Heart left ventricle (tissue), 16 donors: Measurements from ENCODE around the gene RPGRIP1L. TPM values are rescaled to one million over a fixed set of nuclear protein-coding genes. Genes with fewer than 3 reads are reported as not detected.
A peak's percentile ranks its signal among the peaks of the same experiment; 100 is the strongest.

ENCODE experiments used
- ATAC-seq, 4 donors: fragments of 200-7000 bp; cut with Tn5 transposase; one replicate each; pipeline ENCODE4 v1.9.1; 2020 to 2022; ENCODE audit warnings: moderate library complexity in 4 of 4, mild to moderate bottlenecking in 3 of 4, moderate number of reproducible peaks in 1 of 4
- DNase-seq, 5 donors: peaks; one replicate each; pipeline ENCODE4 v3.0.0-alpha.2; 2020
- H3K27ac ChIP-seq, 12 donors: fragments of 200-600 bp; sonication (generic) in 4 of 12; one replicate each; pipeline versions ENCODE4 v1.5.0 to v1.8.0; 2016 to 2022; ENCODE audit warnings: mild to moderate bottlenecking in 2 of 12
- H3K27me3 ChIP-seq, 9 donors: fragments of 200-600 bp; sonication (generic) in 2 of 9; one replicate each; pipeline versions ENCODE4 v1.5.1 to v1.8.0; 2016 to 2022; ENCODE audit warnings: mild to moderate bottlenecking in 3 of 9
- H3K36me3 ChIP-seq, 9 donors: fragments of 200-600 bp; sonication (generic) in 2 of 9; one replicate each; pipeline versions ENCODE4 v1.5.0 to v1.8.0; 2018 to 2022; ENCODE audit warnings: mild to moderate bottlenecking in 2 of 9
- H3K4me1 ChIP-seq, 12 donors: fragments of 200-600 bp; sonication (generic) in 4 of 12; one replicate each; pipeline versions ENCODE4 v1.5.0 to v1.8.0; 2016 to 2022; ENCODE audit warnings: mild to moderate bottlenecking in 3 of 12
- H3K4me3 ChIP-seq, 12 donors: fragments of 200-600 bp; sonication (generic) in 4 of 12; one replicate each; pipeline versions ENCODE4 v1.5.0 to v1.8.0; 2017 to 2022; ENCODE audit warnings: mild to moderate bottlenecking in 9 of 12, moderate library complexity in 4 of 12
- H3K9me3 ChIP-seq, 12 donors: fragments of 200-600 bp; sonication (generic) in 4 of 12; one replicate each; pipeline versions ENCODE4 v1.5.0 to v1.8.0; 2016 to 2022; ENCODE audit warnings: mild to moderate bottlenecking in 1 of 12
- CTCF ChIP-seq, 12 donors: fragments of 200-600 bp; sonication (generic) in 4 of 12; IDR thresholded peaks; one replicate each; pipeline versions ENCODE4 v1.5.0 to v1.8.0; 2018 to 2022; ENCODE audit warnings: antibody characterized with exemption in 12 of 12, mild to moderate bottlenecking in 5 of 12
- POLR2A ChIP-seq, 2 donors: fragments of 450-650 bp; IDR thresholded peaks; one replicate each; pipeline ENCODE4 v1.6.1; 2017; ENCODE audit warnings: antibody characterized with exemption in 2 of 2, mild to moderate bottlenecking in 2 of 2, moderate library complexity in 2 of 2
- WGBS, 4 donors: extraction: QIAGEN DNeasy Blood & Tissue Kit in 2 of 4; methylation state at CpG; one replicate each; pipeline versions ENCODE4 v1.1.5 to v1.1.7; 2013 to 2018; 5-methylcytosine and 5-hydroxymethylcytosine counted together
- intact Hi-C, 10 donors: fragments of 100-400 bp; cut with DNase I; formaldehyde crosslinking; loops; one replicate each; pipeline versions ENCODE4 v1.11.1 to v1.14.2; 2022
- polyA plus RNA-seq, 2 donors: library from polyadenylated mRNA; stranded (reverse); fragments of 200-250 nt; gene quantifications; one replicate each; pipeline ENCODE4 v1.2.3, GENCODE V29; 2013
- total RNA-seq, 9 donors: library from RNA; depleted of rRNA in 2 of 9; stranded (reverse); fragments of >200 nt in 2 of 9; fragmentation: NEBNext Ultra II Directional in 3 of 9; extraction: Animal tissue kit (Norgen Biotek cat#: 25700) in 3 of 9; gene quantifications; one replicate each; pipeline versions ENCODE4 v1.1.0 to v1.2.4, GENCODE V29; 2016 to 2023
- donor health status: ischemic (EF 13 %, LVEDD 7.1; RV severe dilation, severe dysfunction).
- donor health status: healthy with polysubstance abuse.
- donor health status: DM: no; HTN: yes; CAD: no.
- donor health status: DM: no; HTN: no; CAD: no.
- donor health status: ischemic (EF 25% LVEDD 6.9; RV normal size, moderate dysfunction).
- donor health status: ischemic (EF 25% LVEDD 5.7; RV mildly dilated, moderate dysfunction).
- donor health status: healthy.
- donor health status: DM: yes; HTN: yes; CAD: no.
- donor health status: ischemic (EF 35%, LVEDD 5.7; RV mildly dilated, moderate dysfunction).
- donor health status: nonischemic (EF 11% LVEDD 7.7; RV severe dilation, severe dysfunction).
- donor health status: DM: yes; HTN: yes; CAD: no.
- donor health status: PGD.
- donor health status: ischemic (EF 29% LVEDD 5.4; RV normal size, mild dysfunction).
- donor health status: nonischemic (EF 23%, LVEDD 6.1; RV moderate dilation, normal function).

Gene RPGRIP1L
- total and polyA plus RNA-seq, 11 donors = 0.69 to 4.6 (median 2.3) TPM

GRCh38 chr16:53666786-53667415 lies 36.8 kb downstream of the RPGRIP1L start:
- H3K27me3 ChIP-seq = no peaks in the 10 kb centered on the region
- H3K4me1 ChIP-seq = peaks cover 0 to 14% (median 0%) of the 10 kb centered on the region in 12 donors
- H3K9me3 ChIP-seq = no peaks in the 10 kb centered on the region
- H3K4me3 ChIP-seq = no peak overlapping the region
- TF ChIP-seq POLR2A (IDR thresholded peaks at IDR 0.05) = no peak
- TF ChIP-seq CTCF (IDR thresholded peaks at IDR 0.05) = no peak
- 89 to 96% (median 95%) methylated on average over 3 of the region's 3 CpGs for WGBS, 4 donors
- ATAC-seq (no peak), DNase-seq (no peak)
- H3K27ac ChIP-seq = no peak overlapping the region
- no peaks in the 10 kb centered on the region for H3K36me3 ChIP-seq
- intact Hi-C loops = no loop called here

- H3K27me3 ChIP-seq = no peaks in the 10 kb centered on the region
- no peak for TF ChIP-seq POLR2A (IDR thresholded peaks at IDR 0.05)
- peaks cover 0 to 14% (median 0%) of the 10 kb centered on the region in 12 donors for H3K4me1 ChIP-seq
- no peak for DNase-seq
- peak overlapping the region in 6 of 12 donors; percentile 6 to 43 (median 20) for H3K27ac ChIP-seq
- peak; percentile 20 to 65 (median 39) for ATAC-seq
- WGBS, 4 donors = 52 to 59% (median 55%) methylated on average over 7 of the region's 7 CpGs
- peak overlapping the region in 4 of 12 donors; percentile 4 to 39 (median 16) for H3K4me3 ChIP-seq
- H3K36me3 ChIP-seq = no peaks in the 10 kb centered on the region
- no peaks in the 10 kb centered on the region for H3K9me3 ChIP-seq
- intact Hi-C loops = no loop called here
These were observed 38.8 kb downstream of the RPGRIP1L start for GRCh38 chr16:53664724-53665345.

GRCh38 chr16:53662072-53662471 lies 41.6 kb downstream of the RPGRIP1L start:
- Histone ChIP-seq H3K27ac (no peak overlapping the region), H3K4me3 (no peak overlapping the region), H3K9me3 (no peaks in the 10 kb centered on the region), H3K4me1 (peaks cover 0 to 14% (median 0%) of the 10 kb centered on the region in 12 donors), H3K27me3 (no peaks in the 10 kb centered on the region), H3K36me3 (peaks cover 0 to 7% (median 0%) of the 10 kb centered on the region in 9 donors)
- 92 to 100% (median 99%) methylated on average over 1 of the region's 1 CpG for WGBS, 4 donors
- DNase-seq = no peak
- ATAC-seq = no peak
- intact Hi-C loops = no loop called here
- TF ChIP-seq CTCF (IDR thresholded peaks at IDR 0.05) (no peak), POLR2A (IDR thresholded peaks at IDR 0.05) (no peak)

- ATAC-seq (no peak), DNase-seq (no peak)
- 97 to 99% (median 98%) methylated on average over 2 of the region's 2 CpGs for WGBS, 4 donors
- H3K4me3 ChIP-seq = no peak overlapping the region
- peaks cover 0 to 35% (median 2%) of the 10 kb centered on the region in 9 donors for H3K36me3 ChIP-seq
- no peaks in the 10 kb centered on the region for H3K9me3 ChIP-seq
- H3K4me1 ChIP-seq = no peaks in the 10 kb centered on the region
- intact Hi-C loops = no loop called here
- no peaks in the 10 kb centered on the region for H3K27me3 ChIP-seq
- TF ChIP-seq CTCF (IDR thresholded peaks at IDR 0.05) (no peak), POLR2A (IDR thresholded peaks at IDR 0.05) (no peak)
- H3K27ac ChIP-seq = no peak overlapping the region
These were observed 48.7 kb downstream of the RPGRIP1L start for GRCh38 chr16:53654946-53655345.
